IMR-90 (cell line): ENCODE data around the gene TMEM43.

Experiments
- BHLHE40 ChIP-seq: fragments of 150-350 bp; IDR thresholded peaks from 2 replicates; pipeline ENCODE4 v1.6.1; 2016; ENCODE audit warnings: mild to moderate bottlenecking, low read depth, low read length
- CTCF ChIP-seq: conservative IDR thresholded peaks from 2 replicates; pipeline ENCODE4 v1.5.1; 2012; ENCODE audit warnings: mild to moderate bottlenecking, low read depth, low read length, improper control_type of control experiment
- POLR2A ChIP-seq: IDR thresholded peaks from 2 replicates; pipeline ENCODE4 v1.6.1; 2012; ENCODE audit warnings: mild to moderate bottlenecking, low read depth, low read length

GRCh38 chr3:14124223-14124614 lies 633 bp upstream of the TMEM43 start:
- no peak for TF ChIP-seq POLR2A
- TF ChIP-seq CTCF = no peak
- TF ChIP-seq BHLHE40 = peak; percentile 46; the same call in 1 of the 2 replicates
